Measurements from ENCODE around the gene HAO2.
"Not testable (repeated sequence)": the region's sequence is repeated elsewhere in the genome, so short reads cannot be mapped to it uniquely, and the experiment has no call there.

Gene HAO2

GRCh38 chr1:119345398-119345797 lies 23.2 kb upstream of the HAO2 start:
- DNase-seq (ENCODE audit: low spot score), result no peak

GRCh38 chr1:119347858-119348257 lies 20.7 kb upstream of the HAO2 start:
- DNase-seq (ENCODE audit: low spot score), result no peak

- DNase-seq (ENCODE audit: low spot score), result no peak
Measured at GRCh38 chr1:119348941-119349340, 19.6 kb upstream of the HAO2 start.

GRCh38 chr1:119350866-119351265 lies 17.7 kb upstream of the HAO2 start:
- not testable (repeated sequence) for DNase-seq (ENCODE audit: low spot score)

GRCh38 chr1:119351997-119352396 lies 16.6 kb upstream of the HAO2 start:
- DNase-seq (ENCODE audit: low spot score), result no peak

- DNase-seq (ENCODE audit: low spot score), result no peak
Measured at GRCh38 chr1:119353836-119354235, 14.7 kb upstream of the HAO2 start.

- no peak for DNase-seq (ENCODE audit: low spot score)
Measured at GRCh38 chr1:119358636-119359035, 9.9 kb upstream of the HAO2 start.

GRCh38 chr1:119359730-119360129 lies 8.9 kb upstream of the HAO2 start:
- no peak for DNase-seq (ENCODE audit: low spot score)

GRCh38 chr1:119361205-119361604 lies 7.4 kb upstream of the HAO2 start:
- DNase-seq (ENCODE audit: low spot score), result no peak

- DNase-seq (ENCODE audit: low spot score), result no peak
Measured at GRCh38 chr1:119361620-119362344, 6.8 kb upstream of the HAO2 start.

- DNase-seq (ENCODE audit: low spot score), result no peak
Measured at GRCh38 chr1:119363162-119363561, 5.4 kb upstream of the HAO2 start.

GRCh38 chr1:119364640-119365039 lies 3.9 kb upstream of the HAO2 start:
- DNase-seq (ENCODE audit: low spot score), result no peak

GRCh38 chr1:119366424-119366823 lies 2.2 kb upstream of the HAO2 start:
- no peak for DNase-seq (ENCODE audit: low spot score)

- DNase-seq (ENCODE audit: low spot score), result peak; percentile 21
Measured at GRCh38 chr1:119367432-119368124, 1.0 kb upstream of the HAO2 start.

- DNase-seq (ENCODE audit: low spot score), result no peak
Measured at GRCh38 chr1:119370748-119371147, 2.2 kb downstream of the HAO2 start.

- no peak for DNase-seq (ENCODE audit: low spot score)
Measured at GRCh38 chr1:119371815-119372214, 3.2 kb downstream of the HAO2 start.

GRCh38 chr1:119372503-119373086 lies 4.0 kb downstream of the HAO2 start:
- no peak for DNase-seq (ENCODE audit: low spot score)

- no peak for DNase-seq (ENCODE audit: low spot score)
Measured at GRCh38 chr1:119373465-119373864, 4.9 kb downstream of the HAO2 start.

- no peak for DNase-seq (ENCODE audit: low spot score)
Measured at GRCh38 chr1:119374208-119374874, 5.8 kb downstream of the HAO2 start.

- no peak for DNase-seq (ENCODE audit: low spot score)
Measured at GRCh38 chr1:119375366-119375765, 6.8 kb downstream of the HAO2 start.

GRCh38 chr1:119376594-119376993 lies 8.0 kb downstream of the HAO2 start:
- no peak for DNase-seq (ENCODE audit: low spot score)

GRCh38 chr1:119377594-119377993 lies 9.0 kb downstream of the HAO2 start:
- not testable (repeated sequence) for DNase-seq (ENCODE audit: low spot score)

- DNase-seq (ENCODE audit: low spot score), result no peak
Measured at GRCh38 chr1:119379117-119379516, 10.5 kb downstream of the HAO2 start.

Data from Ammon's horn (tissue), 1 donor.